ENCODE data around the gene CCDC69.

DNA sequence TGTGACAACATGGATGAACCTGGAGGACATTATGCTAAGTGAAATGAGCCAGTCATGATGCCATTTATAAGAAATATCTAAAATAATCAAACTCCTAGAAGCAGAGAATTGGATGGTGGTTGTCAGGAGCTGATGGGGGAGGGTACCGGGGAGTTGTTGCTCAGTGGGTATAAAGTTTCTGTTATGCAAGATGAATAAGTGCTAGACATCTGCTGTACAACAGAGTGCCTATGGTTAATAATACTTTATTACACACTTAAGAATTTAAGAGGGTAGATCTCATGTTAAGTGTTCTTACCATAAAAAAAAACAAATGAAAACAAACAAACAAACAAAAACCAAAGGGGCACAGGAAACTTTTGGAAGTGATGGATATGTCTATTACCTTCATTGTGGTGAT lies 13.0 kb upstream of the CCDC69 start:
- no peak for TF ChIP-seq EZH2 (IDR thresholded peaks at IDR 0.05; ENCODE audit: borderline replicate concordance, control insufficient read depth, low read depth, low read length)
- TF ChIP-seq REST (IDR thresholded peaks at IDR 0.05; ENCODE audit: low read depth, low read length), result no peak
- no peak for TF ChIP-seq FOS (IDR thresholded peaks at IDR 0.05; ENCODE audit: borderline replicate concordance, extremely low read depth, insufficient read length)
- no peak for TF ChIP-seq CTCF (IDR thresholded peaks at IDR 0.05 in 2 of 3, conservative IDR thresholded peaks at IDR 0.05 in 1 of 3; ENCODE audit: control insufficient read depth in 2 of 3, extremely low read depth in 1 of 3, insufficient read depth in 1 of 3, low read depth in 3 of 3, low read length in 3 of 3)
- no peak for TF ChIP-seq SMC3 (IDR thresholded peaks at IDR 0.05; ENCODE audit: borderline replicate concordance, low read length)

All from GM12878 (cell line).